Calu3 (cell line): Measurements from ENCODE around the gene PLEKHA6. TPM values are rescaled to one million over a fixed set of nuclear protein-coding genes. Genes with fewer than 3 reads are reported as not detected.

Experiments used
- BruUV-seq: library from RNA; stranded (reverse); fragments of 400-500 nt; replicated peaks from 2 replicates; lab custom pipeline; 2021; lab: Mats Ljungman, UMichigan
- CTCF ChIA-PET: fragments of 300-600 bp; sonication (Branson Sonifier 250); formaldehyde crosslinking; loops from one replicate; lab custom pipeline; 2022; ENCODE audit warnings: antibody characterized with exemption; lab: Charles Lee
- DNase-seq: peaks from one replicate; pipeline ENCODE4 v3.0.0; 2022
- H3K27ac Mint-ChIP-seq: one replicate; pipeline ENCODE4 v1.8.0; 2022; ENCODE audit warnings: mixed read lengths; ENCODE audit not compliant: unreplicated experiment
- H3K27me3 Mint-ChIP-seq: one replicate; pipeline ENCODE4 v1.8.0; 2022; ENCODE audit warnings: mixed read lengths; ENCODE audit not compliant: unreplicated experiment
- H3K36me3 Mint-ChIP-seq: one replicate; pipeline ENCODE4 v1.8.0; 2022; ENCODE audit warnings: mild to moderate bottlenecking, moderate library complexity, mixed read lengths; ENCODE audit not compliant: insufficient read depth, unreplicated experiment
- H3K4me1 Mint-ChIP-seq: one replicate; pipeline ENCODE4 v1.8.0; 2022; ENCODE audit warnings: mild to moderate bottlenecking, low read depth, mixed read lengths; ENCODE audit not compliant: unreplicated experiment
- H3K4me3 Mint-ChIP-seq: one replicate; pipeline ENCODE4 v1.8.0; 2022; ENCODE audit warnings: mild to moderate bottlenecking, low read depth, moderate library complexity, mixed read lengths; ENCODE audit not compliant: unreplicated experiment
- H3K9me3 Mint-ChIP-seq: one replicate; pipeline ENCODE4 v1.8.0; 2022; ENCODE audit warnings: low read depth, mixed read lengths; ENCODE audit not compliant: unreplicated experiment
- intact Hi-C: fragments of 100-400 bp; cut with micrococcal nuclease; formaldehyde crosslinking; loops from one replicate; pipeline ENCODE4 v1.10.0; 2022; ENCODE audit not compliant: unreplicated experiment
- total RNA-seq: library from RNA; stranded (reverse); gene quantifications from 2 replicates; pipeline ENCODE4 v1.2.3, GENCODE V29; 2022
- TF ChIP-seq, protein P1 (sequence below): fragments of 200-600 bp; IDR thresholded peaks from one replicate; pipeline ENCODE4 v1.8.0; 2022; ENCODE audit warnings: antibody characterized with exemption; ENCODE audit not compliant: unreplicated experiment

Gene PLEKHA6
- total RNA-seq, 1 experiment from 2014 or later, result 101 TPM

DNA sequence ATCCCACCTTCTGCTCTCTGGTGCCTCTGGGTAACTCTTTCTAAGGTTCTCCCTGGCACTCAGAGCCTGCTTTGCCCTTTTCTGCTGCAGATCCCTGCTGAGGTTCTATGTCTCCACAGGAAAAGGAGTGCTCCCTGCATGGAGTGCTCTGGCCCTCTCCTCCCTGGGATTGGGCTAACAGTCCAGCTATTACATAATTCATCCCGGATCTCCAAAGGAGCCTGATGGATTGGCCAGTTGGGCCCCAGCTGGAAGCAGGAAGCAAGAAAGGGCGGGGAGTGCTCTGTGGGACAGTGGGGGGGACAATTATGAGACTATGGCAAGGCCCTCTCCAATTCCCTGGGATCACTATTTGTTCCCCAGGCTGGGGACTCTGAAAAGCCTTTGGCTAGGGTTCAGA is 94.1 kb downstream of the PLEKHA6 start:
- Mint-ChIP-seq H3K36me3 (peaks cover 40% of the 10 kb centered on the region), H3K9me3 (no peaks in the 10 kb centered on the region), H3K27ac (no peak overlapping the region), H3K27me3 (no peaks in the 10 kb centered on the region), H3K4me3 (no peak overlapping the region), H3K4me1 (peaks cover 24% of the 10 kb centered on the region)
- TF ChIP-seq, protein P1, sequence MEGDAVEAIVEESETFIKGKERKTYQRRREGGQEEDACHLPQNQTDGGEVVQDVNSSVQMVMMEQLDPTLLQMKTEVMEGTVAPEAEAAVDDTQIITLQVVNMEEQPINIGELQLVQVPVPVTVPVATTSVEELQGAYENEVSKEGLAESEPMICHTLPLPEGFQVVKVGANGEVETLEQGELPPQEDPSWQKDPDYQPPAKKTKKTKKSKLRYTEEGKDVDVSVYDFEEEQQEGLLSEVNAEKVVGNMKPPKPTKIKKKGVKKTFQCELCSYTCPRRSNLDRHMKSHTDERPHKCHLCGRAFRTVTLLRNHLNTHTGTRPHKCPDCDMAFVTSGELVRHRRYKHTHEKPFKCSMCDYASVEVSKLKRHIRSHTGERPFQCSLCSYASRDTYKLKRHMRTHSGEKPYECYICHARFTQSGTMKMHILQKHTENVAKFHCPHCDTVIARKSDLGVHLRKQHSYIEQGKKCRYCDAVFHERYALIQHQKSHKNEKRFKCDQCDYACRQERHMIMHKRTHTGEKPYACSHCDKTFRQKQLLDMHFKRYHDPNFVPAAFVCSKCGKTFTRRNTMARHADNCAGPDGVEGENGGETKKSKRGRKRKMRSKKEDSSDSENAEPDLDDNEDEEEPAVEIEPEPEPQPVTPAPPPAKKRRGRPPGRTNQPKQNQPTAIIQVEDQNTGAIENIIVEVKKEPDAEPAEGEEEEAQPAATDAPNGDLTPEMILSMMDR, result no peak
- no peak for DNase-seq
- CTCF ChIA-PET, result interaction anchor here (0.6 to 1.0 kb wide), 2 partner anchors 98 to 173 kb away, joined by 5 to 6 read pairs; no protein-coding TSS in a partner anchor
- intact Hi-C loops, result no loop called here
- BruUV-seq, result no TSS peak

DNA sequence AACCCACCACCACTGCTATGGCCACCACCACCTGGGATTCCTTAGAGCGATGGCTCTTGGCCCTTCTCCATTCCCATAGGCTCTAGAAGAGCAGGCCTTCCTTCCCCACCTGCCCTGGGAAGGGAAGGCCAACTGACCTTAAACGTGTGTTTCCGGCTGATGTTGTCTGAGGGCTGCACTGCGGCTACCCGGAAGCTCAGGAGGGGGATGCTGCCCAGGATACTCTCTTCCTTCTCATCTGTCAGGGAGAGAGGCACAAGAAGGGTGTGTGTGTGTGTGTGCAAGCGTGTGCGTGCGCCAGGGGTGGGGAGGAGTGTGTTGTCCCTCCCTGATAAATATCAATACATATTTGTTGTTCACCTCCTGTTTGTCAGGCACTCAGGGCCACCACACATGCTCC is 94.9 kb downstream of the PLEKHA6 start:
- no TSS peak for BruUV-seq
- Mint-ChIP-seq H3K27me3 (no peaks in the 10 kb centered on the region), H3K4me3 (no peak overlapping the region), H3K4me1 (peaks cover 24% of the 10 kb centered on the region), H3K27ac (no peak overlapping the region), H3K9me3 (no peaks in the 10 kb centered on the region), H3K36me3 (peaks cover 40% of the 10 kb centered on the region)
- TF ChIP-seq, protein P1, result no peak
- DNase-seq, result no peak
- CTCF ChIA-PET, result no interaction called here
- intact Hi-C loops, result no loop called here

DNA sequence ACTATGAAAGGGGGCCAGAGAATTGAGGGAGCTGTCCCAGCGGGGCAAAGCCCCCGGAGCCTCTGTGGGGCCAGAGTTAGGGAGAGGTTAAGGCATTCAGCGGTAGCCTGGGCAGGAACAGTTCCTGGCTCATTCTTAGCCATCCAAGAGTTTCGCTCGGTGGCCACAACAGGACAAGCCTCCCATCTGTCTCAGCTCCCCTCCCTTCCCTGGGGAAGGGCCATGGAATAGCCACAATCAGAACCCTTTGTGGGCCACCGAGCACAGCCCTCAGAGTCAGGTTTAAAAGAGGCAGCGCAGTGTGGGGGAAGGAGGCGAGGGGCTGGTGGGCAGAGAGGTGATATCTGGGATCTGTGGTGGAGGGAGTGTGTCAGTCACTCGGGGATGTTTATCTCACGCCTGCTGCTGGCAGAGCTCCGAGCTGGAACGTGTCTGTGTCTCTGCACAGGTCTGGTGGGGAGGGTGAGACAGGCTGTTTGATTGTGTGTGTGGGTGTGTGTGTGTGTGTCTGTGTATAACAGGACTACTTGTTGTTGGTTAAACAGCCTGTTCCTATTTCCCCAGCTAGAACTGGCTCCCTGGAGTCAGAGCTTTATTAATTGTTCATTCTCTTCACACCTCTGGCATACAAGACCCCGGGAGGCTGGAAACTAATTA is 96.3 kb downstream of the PLEKHA6 start:
- CTCF ChIA-PET, result interaction anchor here (0.6 kb wide), 1 partner anchor 109 kb away, joined by 3 read pairs; no protein-coding TSS in a partner anchor
- no peak for DNase-seq
- no peak overlapping the region for H3K27ac Mint-ChIP-seq
- H3K36me3 Mint-ChIP-seq, result peaks cover 49% of the 10 kb centered on the region
- H3K9me3 Mint-ChIP-seq, result no peaks in the 10 kb centered on the region
- H3K4me3 Mint-ChIP-seq, result no peak overlapping the region
- H3K4me1 Mint-ChIP-seq, result peaks cover 17% of the 10 kb centered on the region
- BruUV-seq, result no TSS peak
- H3K27me3 Mint-ChIP-seq, result no peaks in the 10 kb centered on the region
- intact Hi-C loops, result no loop called here
- TF ChIP-seq, protein P1, result no peak

DNA sequence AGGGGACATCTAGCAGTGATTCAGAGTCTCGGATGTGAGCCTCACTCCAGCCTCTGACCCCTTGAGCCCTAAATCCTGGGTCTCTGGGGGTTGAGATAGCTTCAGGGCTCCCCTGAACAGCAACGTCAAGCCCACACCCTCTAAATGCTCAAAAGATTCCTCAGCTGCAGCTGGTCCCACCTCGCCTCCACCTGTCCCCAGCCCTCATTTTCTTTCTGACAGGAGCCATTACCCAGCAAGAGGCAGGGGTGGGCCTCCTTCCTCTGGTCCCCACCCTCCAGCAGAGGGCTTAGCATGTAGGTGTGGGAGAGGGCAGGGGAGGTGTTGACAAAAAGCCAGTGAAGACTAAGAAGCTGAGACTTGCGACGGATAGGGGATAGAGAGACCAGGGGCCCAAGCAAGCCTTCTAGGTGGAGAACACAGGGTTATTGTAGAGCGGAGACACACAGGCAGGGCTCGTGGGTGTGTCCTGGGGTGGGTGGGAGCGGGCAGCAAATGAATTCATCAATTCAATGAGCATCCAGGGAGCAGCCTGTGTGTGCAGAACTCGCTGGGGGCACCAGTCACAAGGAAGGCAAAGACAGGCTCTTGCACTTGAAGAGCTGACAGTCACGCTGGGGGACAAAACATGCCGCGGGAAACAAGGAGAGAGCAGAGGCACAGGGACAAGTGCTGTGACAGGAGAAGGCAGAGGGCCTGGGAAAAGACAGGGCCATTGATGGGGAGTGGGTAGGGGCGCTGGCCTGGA is 97.0 kb downstream of the PLEKHA6 start:
- H3K27ac Mint-ChIP-seq, result no peak overlapping the region
- H3K36me3 Mint-ChIP-seq, result peaks cover 56% of the 10 kb centered on the region
- BruUV-seq, result no TSS peak
- CTCF ChIA-PET, result no interaction called here
- peaks cover 16% of the 10 kb centered on the region for H3K4me1 Mint-ChIP-seq
- no peak overlapping the region for H3K4me3 Mint-ChIP-seq
- TF ChIP-seq, protein P1, result no peak
- no peaks in the 10 kb centered on the region for H3K9me3 Mint-ChIP-seq
- H3K27me3 Mint-ChIP-seq, result no peaks in the 10 kb centered on the region
- DNase-seq, result no peak
- intact Hi-C loops, result no loop called here
